ENCODE data around the gene SHOC2. TPM values are rescaled to one million over a fixed set of nuclear protein-coding genes. Genes with fewer than 3 reads are reported as not detected.
A peak's percentile ranks its signal among the peaks of the same experiment; 100 is the strongest.

The SHOC2 gene
- total and polyA plus RNA-seq, 2 donors from 2014 or later, result 18.0 to 66.8 TPM

DNA sequence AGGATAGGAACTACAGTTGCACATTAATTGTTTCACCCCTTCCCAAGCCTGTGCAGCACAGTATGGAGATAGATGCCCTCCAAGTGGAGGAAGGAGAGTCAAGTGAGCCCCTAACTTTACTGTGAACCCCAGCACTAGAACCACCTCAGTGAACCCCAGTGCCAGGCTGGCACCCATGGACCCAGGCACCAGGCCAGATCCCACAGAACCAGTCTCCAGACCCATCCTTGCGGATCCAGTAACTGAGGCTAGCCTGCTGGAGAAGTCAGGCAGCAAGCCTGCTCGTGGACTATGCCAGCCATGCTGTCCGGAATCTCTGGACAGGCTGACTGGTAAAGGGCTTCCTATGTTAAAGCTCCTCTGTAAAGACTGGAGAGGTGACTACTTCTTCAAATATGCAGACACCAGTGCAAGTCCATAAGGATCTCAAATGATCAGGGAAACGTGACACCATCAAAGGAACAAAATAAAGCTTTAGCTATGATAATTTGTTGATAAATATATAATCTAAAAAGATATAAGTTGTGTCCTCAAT is 27.7 kb downstream of the SHOC2 start:
- intact Hi-C loops (cut with DNase I), result no loop called here
- FAIRE-seq, result no peak
- TF ChIP-seq, protein P1, sequence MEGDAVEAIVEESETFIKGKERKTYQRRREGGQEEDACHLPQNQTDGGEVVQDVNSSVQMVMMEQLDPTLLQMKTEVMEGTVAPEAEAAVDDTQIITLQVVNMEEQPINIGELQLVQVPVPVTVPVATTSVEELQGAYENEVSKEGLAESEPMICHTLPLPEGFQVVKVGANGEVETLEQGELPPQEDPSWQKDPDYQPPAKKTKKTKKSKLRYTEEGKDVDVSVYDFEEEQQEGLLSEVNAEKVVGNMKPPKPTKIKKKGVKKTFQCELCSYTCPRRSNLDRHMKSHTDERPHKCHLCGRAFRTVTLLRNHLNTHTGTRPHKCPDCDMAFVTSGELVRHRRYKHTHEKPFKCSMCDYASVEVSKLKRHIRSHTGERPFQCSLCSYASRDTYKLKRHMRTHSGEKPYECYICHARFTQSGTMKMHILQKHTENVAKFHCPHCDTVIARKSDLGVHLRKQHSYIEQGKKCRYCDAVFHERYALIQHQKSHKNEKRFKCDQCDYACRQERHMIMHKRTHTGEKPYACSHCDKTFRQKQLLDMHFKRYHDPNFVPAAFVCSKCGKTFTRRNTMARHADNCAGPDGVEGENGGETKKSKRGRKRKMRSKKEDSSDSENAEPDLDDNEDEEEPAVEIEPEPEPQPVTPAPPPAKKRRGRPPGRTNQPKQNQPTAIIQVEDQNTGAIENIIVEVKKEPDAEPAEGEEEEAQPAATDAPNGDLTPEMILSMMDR (IDR thresholded peaks at IDR 0.05; ENCODE audit: borderline replicate concordance, extremely low read depth, insufficient read depth), result no peak
- Histone ChIP-seq H3K36me3 (ENCODE audit: control insufficient read depth in 2 of 3, insufficient read depth in 3 of 3, low read length in 3 of 3) (no peaks in the 10 kb centered on the region), H3K9ac (ENCODE audit: low read length in 3 of 3) (no peak overlapping the region), H3K4me3 (ENCODE audit: low read length in 3 of 3) (no peak overlapping the region), H3K9me3 (ENCODE audit: control insufficient read depth in 2 of 3, insufficient read depth in 1 of 3, low read length in 3 of 3) (no peaks in the 10 kb centered on the region), H3K27me3 (ENCODE audit: control insufficient read depth, insufficient read depth, low read length) (no peaks in the 10 kb centered on the region), H3K27ac (ENCODE audit: low read depth in 2 of 2, low read length in 2 of 2) (no peak overlapping the region), H3K4me1 (ENCODE audit: control insufficient read depth in 2 of 3, insufficient read depth in 2 of 3, low read depth in 1 of 3, low read length in 3 of 3) (peaks cover 0 to 2% (median 0%) of the 10 kb centered on the region in 3 donors)
- peak in 1 of 5 donors; percentile 54 for DNase-seq

DNA sequence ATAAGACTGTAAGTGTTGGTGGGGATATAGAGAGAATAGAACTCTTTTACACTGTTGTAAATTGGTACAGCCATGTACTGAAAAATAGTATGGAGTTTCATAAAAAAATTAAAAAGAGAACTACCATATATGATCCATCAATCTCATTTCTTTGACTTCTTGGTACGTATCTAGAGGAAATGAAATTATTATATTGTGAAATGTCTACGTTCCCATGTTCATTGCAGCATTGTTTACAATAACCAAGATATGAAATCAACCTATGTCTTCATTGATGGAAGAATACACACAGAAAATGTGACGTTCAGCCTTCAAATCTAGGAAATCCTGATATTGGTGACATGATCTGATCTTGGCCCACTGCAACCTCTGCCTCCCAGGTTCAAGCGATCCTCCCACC is 32.0 kb downstream of the SHOC2 start:
- intact Hi-C loops (cut with DNase I), result no loop called here
- Histone ChIP-seq H3K36me3 (ENCODE audit: control insufficient read depth in 2 of 3, insufficient read depth in 3 of 3, low read length in 3 of 3) (no peaks in the 10 kb centered on the region), H3K4me3 (ENCODE audit: low read length in 3 of 3) (no peak overlapping the region), H3K9ac (ENCODE audit: low read length in 3 of 3) (no peak overlapping the region), H3K9me3 (ENCODE audit: control insufficient read depth in 2 of 3, insufficient read depth in 1 of 3, low read length in 3 of 3) (no peaks in the 10 kb centered on the region), H3K4me1 (ENCODE audit: control insufficient read depth in 2 of 3, insufficient read depth in 2 of 3, low read depth in 1 of 3, low read length in 3 of 3) (no peaks in the 10 kb centered on the region), H3K27me3 (ENCODE audit: control insufficient read depth, insufficient read depth, low read length) (no peaks in the 10 kb centered on the region), H3K27ac (ENCODE audit: low read depth in 2 of 2, low read length in 2 of 2) (no peak overlapping the region)
- FAIRE-seq, result no peak
- TF ChIP-seq, protein P1 (IDR thresholded peaks at IDR 0.05; ENCODE audit: borderline replicate concordance, extremely low read depth, insufficient read depth), result no peak
- no peak for DNase-seq

- no peak overlapping the region for H3K9ac ChIP-seq (ENCODE audit: low read length in 3 of 3)
- H3K4me1 ChIP-seq (ENCODE audit: control insufficient read depth in 2 of 3, insufficient read depth in 2 of 3, low read depth in 1 of 3, low read length in 3 of 3), result peaks cover 0 to 7% (median 2%) of the 10 kb centered on the region in 3 donors
- intact Hi-C loops (cut with DNase I), result no loop called here
- TF ChIP-seq, protein P1 (IDR thresholded peaks at IDR 0.05; ENCODE audit: borderline replicate concordance, extremely low read depth, insufficient read depth), result no peak
- no peak overlapping the region for H3K27ac ChIP-seq (ENCODE audit: low read depth in 2 of 2, low read length in 2 of 2)
- H3K9me3 ChIP-seq (ENCODE audit: control insufficient read depth in 2 of 3, insufficient read depth in 1 of 3, low read length in 3 of 3), result no peaks in the 10 kb centered on the region
- no peak overlapping the region for H3K4me3 ChIP-seq (ENCODE audit: low read length in 3 of 3)
- no peak for DNase-seq
- no peaks in the 10 kb centered on the region for H3K36me3 ChIP-seq (ENCODE audit: control insufficient read depth in 2 of 3, insufficient read depth in 3 of 3, low read length in 3 of 3)
- H3K27me3 ChIP-seq (ENCODE audit: control insufficient read depth, insufficient read depth, low read length), result no peaks in the 10 kb centered on the region
- no peak for FAIRE-seq
Observed at GRCh38 chr10:110957606-110958005, 38.2 kb downstream of the SHOC2 start.

Data from kidney (tissue), 14 donors.